ENCODE measurements around the gene TRPM6. TPM values are rescaled to one million over a fixed set of nuclear protein-coding genes. Genes with fewer than 3 reads are reported as not detected.

TRPM6 gene
- total and polyA plus RNA-seq, 2 donors (not counting 3 experiments of a cell fraction or from before 2014, with no cell fraction given), result 0.01 to 0.22 TPM

- ChIA-PET CTCF (interaction anchor here (0.6 to 1.3 kb wide), 4 partner anchors 14 to 134 kb away, joined by 3 read pairs; no protein-coding TSS in a partner anchor), POLR2A (no interaction called here)
- H3K4me3 ChIP-seq (replicated peaks in 1 of 3; ENCODE audit: insufficient read depth in 1 of 3, low read depth in 1 of 3, low read length in 3 of 3), result no peak overlapping the region
- TF ChIP-seq POLR2AphosphoS5 (IDR thresholded peaks at IDR 0.05; ENCODE audit: insufficient read depth, low read depth, low read length) (no peak), CTCF (IDR thresholded peaks at IDR 0.05; ENCODE audit: extremely low read depth in 1 of 2, insufficient read depth in 1 of 2, low read depth in 1 of 2, low read length in 2 of 2) (no peak)
- H3K27me3 ChIP-seq (ENCODE audit: control insufficient read depth in 2 of 2, insufficient read depth in 2 of 2, low read length in 2 of 2), result no peaks in the 10 kb centered on the region
- no peaks in the 10 kb centered on the region for H3K79me2 ChIP-seq (ENCODE audit: control insufficient read depth, insufficient read depth, low read length)
- no peak overlapping the region for H3K4me2 ChIP-seq (ENCODE audit: insufficient read depth, low read length)
- no TSS peak for BruUV-seq (replicated peaks)
- DNase-seq (ENCODE audit: low read depth, low spot score) (peak; percentile 17), FAIRE-seq (no peak)
- no peaks in the 10 kb centered on the region for H4K20me1 ChIP-seq (replicated peaks; ENCODE audit: control insufficient read depth, extremely low read depth, insufficient read depth, low read length)
- H3K27ac ChIP-seq (ENCODE audit: insufficient read depth, low read depth, low read length), result no peak overlapping the region
- intact Hi-C loops (cut with micrococcal nuclease), result loop anchor here (2.0 kb wide), 2 partner anchors 25 to 57 kb away; partner anchors contain the start of gene TRPM6
- H3K9me1 ChIP-seq (replicated peaks; ENCODE audit: control insufficient read depth, extremely low read depth, insufficient read depth, low read length), result no peaks in the 10 kb centered on the region
- H3K4me1 ChIP-seq (ENCODE audit: control insufficient read depth, extremely low read depth, insufficient read depth, low read length), result peaks cover 5% of the 10 kb centered on the region
- dilution Hi-C loops (cut with MboI; ENCODE audit: extremely low pct_ligation_motif_present, low sequenced_read_pairs), result no loop called here
- no peak overlapping the region for H3K9ac ChIP-seq (replicated peaks; ENCODE audit: extremely low read depth, insufficient read depth, low read length)
- no peaks in the 10 kb centered on the region for H3K9me3 ChIP-seq (replicated peaks; ENCODE audit: control insufficient read depth, insufficient read depth, low read length)
- H2AFZ ChIP-seq (ENCODE audit: low read depth, low read length), result no peak overlapping the region
- H3K36me3 ChIP-seq (ENCODE audit: control insufficient read depth in 2 of 2, extremely low read depth in 1 of 2, insufficient read depth in 2 of 2, low read length in 2 of 2), result no peaks in the 10 kb centered on the region
Measured at GRCh38 chr9:74861773-74862474, 25.8 kb downstream of the TRPM6 start.

GRCh38 chr9:74861071-74861470 is 26.6 kb downstream of the TRPM6 start:
- no TSS peak for BruUV-seq (replicated peaks)
- H3K4me2 ChIP-seq (ENCODE audit: insufficient read depth, low read length), result no peak overlapping the region
- H2AFZ ChIP-seq (ENCODE audit: low read depth, low read length), result no peak overlapping the region
- H3K79me2 ChIP-seq (ENCODE audit: control insufficient read depth, insufficient read depth, low read length), result no peaks in the 10 kb centered on the region
- intact Hi-C loops (cut with micrococcal nuclease) (loop anchor here (2.0 kb wide), 1 partner anchor 56 kb away; no protein-coding TSS in a partner anchor), dilution Hi-C loops (cut with MboI; ENCODE audit: extremely low pct_ligation_motif_present, low sequenced_read_pairs) (no loop called here)
- CTCF ChIA-PET, result interaction anchor here (1.0 to 1.3 kb wide), 3 partner anchors 15 to 65 kb away, joined by 3 read pairs; no protein-coding TSS in a partner anchor
- no peaks in the 10 kb centered on the region for H3K27me3 ChIP-seq (ENCODE audit: control insufficient read depth in 2 of 2, insufficient read depth in 2 of 2, low read length in 2 of 2)
- no peaks in the 10 kb centered on the region for H3K36me3 ChIP-seq (ENCODE audit: control insufficient read depth in 2 of 2, extremely low read depth in 1 of 2, insufficient read depth in 2 of 2, low read length in 2 of 2)
- H3K27ac ChIP-seq (ENCODE audit: insufficient read depth, low read depth, low read length), result no peak overlapping the region
- POLR2A ChIA-PET, result no interaction called here
- peaks cover 5% of the 10 kb centered on the region for H3K4me1 ChIP-seq (ENCODE audit: control insufficient read depth, extremely low read depth, insufficient read depth, low read length)
- DNase-seq (ENCODE audit: low read depth, low spot score), result peak; percentile 35
- H3K9ac ChIP-seq (replicated peaks; ENCODE audit: extremely low read depth, insufficient read depth, low read length), result no peak overlapping the region
- peak; percentile 59 for FAIRE-seq
- H4K20me1 ChIP-seq (replicated peaks; ENCODE audit: control insufficient read depth, extremely low read depth, insufficient read depth, low read length), result no peaks in the 10 kb centered on the region
- TF ChIP-seq EZH2 (IDR thresholded peaks at IDR 0.05; ENCODE audit: borderline replicate concordance, low read depth, low read length, severe bottlenecking) (no peak), CTCF (IDR thresholded peaks at IDR 0.05; ENCODE audit: extremely low read depth in 1 of 2, insufficient read depth in 1 of 2, low read depth in 1 of 2, low read length in 2 of 2) (no peak), MYC (IDR thresholded peaks at IDR 0.05; ENCODE audit: low read depth, low read length) (no peak), POLR2AphosphoS5 (IDR thresholded peaks at IDR 0.05; ENCODE audit: insufficient read depth, low read depth, low read length) (no peak), GATA2 (IDR thresholded peaks at IDR 0.05; ENCODE audit: insufficient read depth, insufficient read length, low read depth, low read length) (no peak), JUN (IDR thresholded peaks at IDR 0.05; ENCODE audit: borderline replicate concordance, insufficient read depth, insufficient read length, low read depth) (no peak), FOS (IDR thresholded peaks at IDR 0.05; ENCODE audit: borderline replicate concordance, insufficient read depth, low read length) (no peak)
- no peak overlapping the region for H3K4me3 ChIP-seq (replicated peaks in 1 of 3; ENCODE audit: insufficient read depth in 1 of 3, low read depth in 1 of 3, low read length in 3 of 3)
- H3K9me1 ChIP-seq (replicated peaks; ENCODE audit: control insufficient read depth, extremely low read depth, insufficient read depth, low read length), result no peaks in the 10 kb centered on the region
- H3K9me3 ChIP-seq (replicated peaks; ENCODE audit: control insufficient read depth, insufficient read depth, low read length), result no peaks in the 10 kb centered on the region

Data from endothelial cell of umbilical vein (primary cell).